PC-9 (cell line): ENCODE measurements around the gene GRAP2.

Experiments
- CTCF ChIP-seq: fragments of 200-600 bp; sonication (generic); conservative IDR thresholded peaks from 2 replicates; pipeline ENCODE4 v1.6.1; 2017; ENCODE audit warnings: mixed run types, antibody characterized with exemption, mild to moderate bottlenecking, moderate library complexity
- EZH2 ChIP-seq: fragments of 200-600 bp; sonication (generic); IDR thresholded peaks from 2 replicates; pipeline ENCODE4 v1.8.0; 2017; ENCODE audit warnings: antibody characterized with exemption, low read depth

- TF ChIP-seq EZH2 (no peak), CTCF (no peak)
Observed at GRCh38 chr22:39938509-39939111, 37.7 kb downstream of the GRAP2 start.
